Nephron progenitor cell (in vitro differentiated cells): Measurements from ENCODE around the gene CAPN14.

ENCODE experiments used
- DNase-seq: peaks from one replicate; pipeline ENCODE4 v3.0.0; 2021
- H3K27ac Mint-ChIP-seq: 2 replicates; pipeline ENCODE4 v1.8.0; 2021; ENCODE audit warnings: mild to moderate bottlenecking, moderate library complexity, mixed read lengths
- H3K27me3 Mint-ChIP-seq: 2 replicates; pipeline ENCODE4 v1.8.0; 2021; ENCODE audit warnings: mild to moderate bottlenecking, low read depth, mixed read lengths; ENCODE audit not compliant: poor library complexity
- H3K36me3 Mint-ChIP-seq: 2 replicates; pipeline ENCODE4 v1.8.0; 2021; ENCODE audit warnings: low read depth, mixed read lengths
- H3K4me1 Mint-ChIP-seq: 2 replicates; pipeline ENCODE4 v1.8.0; 2021; ENCODE audit warnings: mixed read lengths
- H3K4me3 Mint-ChIP-seq: 2 replicates; pipeline ENCODE4 v1.8.0; 2021; ENCODE audit warnings: mild to moderate bottlenecking, moderate library complexity, mixed read lengths
- H3K9me3 Mint-ChIP-seq: 2 replicates; pipeline ENCODE4 v1.8.0; 2021; ENCODE audit warnings: mild to moderate bottlenecking, moderate library complexity, mixed read lengths
- TF ChIP-seq, protein P1 (sequence below): fragments of 200-600 bp; sonication (generic); IDR thresholded peaks from 2 replicates; pipeline ENCODE4 v1.5.0; 2021; ENCODE audit warnings: antibody characterized with exemption

Gene CAPN14

DNA sequence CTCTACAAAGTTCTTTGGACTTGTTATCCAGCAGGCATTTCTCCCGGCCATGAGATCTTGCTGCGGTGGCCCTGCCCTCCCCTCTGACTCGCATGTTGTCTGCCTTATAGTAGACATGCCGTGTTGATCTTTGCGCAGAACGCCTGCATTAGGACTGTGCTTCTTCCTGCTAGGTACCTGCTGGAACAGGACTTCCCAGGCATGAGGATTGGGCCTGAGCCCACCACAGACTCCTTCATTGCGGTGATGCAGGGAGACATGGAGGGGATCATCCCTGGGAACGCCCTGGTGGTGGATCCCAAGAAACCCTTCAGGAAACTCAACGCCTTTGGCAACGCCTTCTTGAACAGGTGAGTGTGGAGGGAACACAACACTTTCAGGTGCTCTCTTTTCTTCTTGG, 26.8 kb upstream of the CAPN14 start:
- TF ChIP-seq, protein P1, sequence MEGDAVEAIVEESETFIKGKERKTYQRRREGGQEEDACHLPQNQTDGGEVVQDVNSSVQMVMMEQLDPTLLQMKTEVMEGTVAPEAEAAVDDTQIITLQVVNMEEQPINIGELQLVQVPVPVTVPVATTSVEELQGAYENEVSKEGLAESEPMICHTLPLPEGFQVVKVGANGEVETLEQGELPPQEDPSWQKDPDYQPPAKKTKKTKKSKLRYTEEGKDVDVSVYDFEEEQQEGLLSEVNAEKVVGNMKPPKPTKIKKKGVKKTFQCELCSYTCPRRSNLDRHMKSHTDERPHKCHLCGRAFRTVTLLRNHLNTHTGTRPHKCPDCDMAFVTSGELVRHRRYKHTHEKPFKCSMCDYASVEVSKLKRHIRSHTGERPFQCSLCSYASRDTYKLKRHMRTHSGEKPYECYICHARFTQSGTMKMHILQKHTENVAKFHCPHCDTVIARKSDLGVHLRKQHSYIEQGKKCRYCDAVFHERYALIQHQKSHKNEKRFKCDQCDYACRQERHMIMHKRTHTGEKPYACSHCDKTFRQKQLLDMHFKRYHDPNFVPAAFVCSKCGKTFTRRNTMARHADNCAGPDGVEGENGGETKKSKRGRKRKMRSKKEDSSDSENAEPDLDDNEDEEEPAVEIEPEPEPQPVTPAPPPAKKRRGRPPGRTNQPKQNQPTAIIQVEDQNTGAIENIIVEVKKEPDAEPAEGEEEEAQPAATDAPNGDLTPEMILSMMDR, result no peak
- Mint-ChIP-seq H3K4me3 (no peak overlapping the region), H3K27ac (no peak overlapping the region), H3K36me3 (no peaks in the 10 kb centered on the region), H3K4me1 (peaks cover 32% of the 10 kb centered on the region), H3K9me3 (no peaks in the 10 kb centered on the region), H3K27me3 (peaks cover 2% of the 10 kb centered on the region)
- DNase-seq, result no peak

DNA sequence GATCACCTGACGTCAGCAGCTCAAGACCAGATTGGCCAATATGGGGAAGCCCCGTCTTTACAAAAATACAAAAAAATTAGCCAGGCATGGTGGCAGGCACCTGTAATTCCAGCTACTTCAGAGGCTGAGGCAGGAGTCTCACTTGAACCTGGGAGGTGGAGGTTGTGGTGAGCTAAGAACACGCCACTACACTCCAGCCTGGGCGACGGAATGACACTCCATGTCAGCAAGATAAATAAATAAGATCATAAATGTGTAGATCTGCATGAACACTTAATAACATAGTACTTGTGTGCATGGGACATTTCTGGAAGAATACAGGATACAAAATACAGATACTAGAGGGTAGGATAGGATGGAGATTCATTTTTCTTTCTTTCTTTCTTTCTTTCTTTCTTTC, 25.7 kb upstream of the CAPN14 start:
- Mint-ChIP-seq H3K4me1 (peaks cover 39% of the 10 kb centered on the region), H3K27ac (no peak overlapping the region), H3K27me3 (peaks cover 2% of the 10 kb centered on the region), H3K4me3 (no peak overlapping the region), H3K36me3 (no peaks in the 10 kb centered on the region), H3K9me3 (no peaks in the 10 kb centered on the region)
- TF ChIP-seq, protein P1, result no peak
- DNase-seq, result no peak

DNA sequence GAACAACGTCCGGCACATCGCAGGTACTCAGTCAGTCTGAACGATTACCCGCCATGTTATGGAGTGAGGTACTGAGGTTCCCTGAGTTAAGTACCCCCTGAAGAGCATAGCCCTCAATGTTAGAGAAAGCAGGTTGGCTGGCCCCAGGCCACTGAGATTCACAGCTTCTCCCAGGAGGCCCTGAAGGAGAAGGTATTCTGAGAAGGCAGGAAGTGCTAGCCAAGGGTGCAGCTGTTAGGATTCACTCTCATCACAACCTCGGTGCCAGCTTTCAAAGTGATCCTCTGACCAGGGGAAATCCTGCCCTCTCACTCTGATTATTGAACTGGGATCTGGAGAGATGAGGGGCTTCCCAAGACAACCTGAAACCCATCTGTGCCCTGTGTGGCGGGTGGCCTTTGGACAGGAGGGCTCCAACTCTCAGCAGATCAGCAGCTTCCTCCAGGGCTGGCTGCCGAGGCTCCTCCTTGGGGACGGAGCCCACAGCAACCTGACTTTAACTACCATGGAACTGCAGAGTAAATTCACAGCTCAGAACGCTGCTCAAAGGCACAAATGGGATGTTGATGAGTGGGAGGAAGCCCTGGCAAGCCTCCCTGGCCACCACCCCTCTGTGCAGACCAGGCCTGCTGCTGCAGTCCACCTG, 24.4 kb upstream of the CAPN14 start:
- no peaks in the 10 kb centered on the region for H3K9me3 Mint-ChIP-seq
- no peaks in the 10 kb centered on the region for H3K36me3 Mint-ChIP-seq
- TF ChIP-seq, protein P1, result no peak
- no peak for DNase-seq
- peaks cover 6% of the 10 kb centered on the region for H3K27me3 Mint-ChIP-seq
- peaks cover 39% of the 10 kb centered on the region for H3K4me1 Mint-ChIP-seq
- H3K27ac Mint-ChIP-seq, result no peak overlapping the region
- no peak overlapping the region for H3K4me3 Mint-ChIP-seq

DNA sequence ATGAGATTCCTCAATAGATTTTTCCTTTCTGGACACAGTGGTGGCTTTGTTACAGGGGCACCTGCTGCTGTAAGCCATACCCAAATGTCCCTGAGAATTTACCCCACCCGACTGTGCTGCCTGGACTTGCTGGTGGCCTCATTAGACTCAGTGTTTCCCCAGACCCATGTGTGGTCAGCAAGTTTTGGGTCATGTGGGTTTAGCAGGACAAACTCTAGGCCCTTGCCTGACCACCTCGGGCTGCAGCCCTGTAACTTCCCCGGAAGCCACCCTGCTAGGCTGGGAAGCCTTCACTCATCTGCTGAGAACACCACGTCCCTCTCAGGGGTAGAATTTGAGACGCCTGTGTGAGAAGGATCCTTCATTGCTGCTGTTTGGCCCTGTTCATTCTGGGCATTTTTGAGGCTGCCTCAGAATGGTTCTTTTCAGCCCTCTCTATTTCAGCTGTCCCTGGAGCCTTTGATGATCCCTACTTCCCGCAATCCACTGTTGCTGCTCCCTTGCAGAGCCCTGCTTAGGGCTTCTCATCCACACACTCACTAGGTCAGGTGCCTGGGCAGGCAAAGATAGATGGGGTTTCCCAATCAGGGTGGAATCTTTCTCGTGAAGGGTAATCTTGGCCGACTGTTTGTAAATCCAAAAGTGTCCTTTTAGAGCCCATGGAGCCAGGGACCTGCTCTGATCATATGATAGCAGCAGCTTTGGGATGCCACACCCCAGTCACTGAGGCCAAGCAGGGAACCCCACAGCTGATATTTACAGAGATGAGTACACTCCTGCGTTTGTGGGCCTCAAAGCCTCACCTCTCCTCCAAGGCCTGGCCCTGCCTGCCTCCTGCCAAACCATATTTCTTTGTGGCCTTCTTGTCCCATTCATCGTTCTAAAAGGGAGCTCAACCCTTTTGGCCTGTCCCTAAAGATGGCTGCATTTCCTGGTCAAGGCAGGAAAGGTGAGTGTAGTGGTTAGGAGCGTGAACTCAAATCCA, 23.4 kb upstream of the CAPN14 start:
- Mint-ChIP-seq H3K9me3 (no peaks in the 10 kb centered on the region), H3K27ac (no peak overlapping the region), H3K4me3 (no peak overlapping the region), H3K4me1 (peaks cover 34% of the 10 kb centered on the region), H3K27me3 (peaks cover 8% of the 10 kb centered on the region), H3K36me3 (no peaks in the 10 kb centered on the region)
- TF ChIP-seq, protein P1, result no peak
- no peak for DNase-seq

DNA sequence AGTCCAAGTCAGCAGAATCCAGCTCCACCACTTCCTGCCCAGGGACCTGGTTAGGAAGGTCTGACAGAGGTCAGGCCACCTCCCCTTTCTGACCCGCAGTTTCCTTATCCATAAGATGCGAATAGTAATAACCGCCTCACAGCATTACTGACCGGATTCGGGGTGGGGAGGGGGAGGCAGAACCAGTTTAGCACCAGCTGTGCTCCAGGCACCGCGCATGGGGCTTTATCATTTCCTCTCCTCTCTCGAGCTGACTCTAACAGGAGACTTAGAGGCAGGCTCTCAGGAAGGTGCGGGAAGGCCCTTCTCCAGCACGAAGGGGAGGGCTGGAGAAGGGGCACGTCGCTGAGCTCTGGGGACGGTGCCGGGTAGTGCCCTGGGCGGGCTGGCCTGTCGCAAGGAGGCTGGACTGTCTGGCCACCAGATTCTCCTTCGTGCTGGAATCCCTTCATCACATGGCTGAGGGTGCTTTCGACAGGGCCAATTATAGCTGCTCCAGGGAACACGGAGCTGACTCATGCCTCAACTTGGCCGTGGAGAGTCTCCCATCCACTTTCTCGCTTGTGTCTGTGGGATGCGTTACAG, 22.4 kb upstream of the CAPN14 start:
- TF ChIP-seq, protein P1, result no peak
- no peaks in the 10 kb centered on the region for H3K9me3 Mint-ChIP-seq
- H3K27me3 Mint-ChIP-seq, result peaks cover 17% of the 10 kb centered on the region
- H3K4me1 Mint-ChIP-seq, result peaks cover 43% of the 10 kb centered on the region
- H3K4me3 Mint-ChIP-seq, result no peak overlapping the region
- H3K36me3 Mint-ChIP-seq, result no peaks in the 10 kb centered on the region
- DNase-seq, result no peak
- H3K27ac Mint-ChIP-seq, result no peak overlapping the region
